HG02943 (cell line): ENCODE measurements around the gene MUC20.

ENCODE experiments used
- ATAC-seq: cut with Tn5 transposase; IDR thresholded peaks from one replicate; pipeline ENCODE4 v1.9.1; 2021; ENCODE audit warnings: mild to moderate bottlenecking, low read depth, moderate library complexity; ENCODE audit not compliant: unreplicated experiment

MUC20 gene

DNA sequence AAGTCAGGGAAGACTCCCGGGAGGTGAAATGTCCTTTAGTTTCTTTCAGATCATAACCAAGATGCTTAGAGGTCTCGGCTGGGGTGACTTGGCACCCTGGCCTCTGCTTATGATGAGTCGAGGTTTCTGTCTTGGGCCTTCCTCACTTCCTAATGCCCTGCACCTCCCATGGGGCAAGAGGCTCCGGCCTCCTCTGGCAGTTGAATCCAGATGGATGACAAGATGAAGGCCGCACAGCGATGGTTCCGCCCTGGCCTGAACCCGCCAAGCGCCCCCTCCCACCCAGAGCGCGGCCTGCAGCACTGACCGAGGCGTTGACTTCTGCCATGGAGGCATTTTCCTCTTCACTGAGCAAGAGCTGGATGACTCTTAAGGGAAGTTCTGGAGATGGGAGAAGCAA, 31.3 kb downstream of the MUC20 start:
- ATAC-seq, result no peak

DNA sequence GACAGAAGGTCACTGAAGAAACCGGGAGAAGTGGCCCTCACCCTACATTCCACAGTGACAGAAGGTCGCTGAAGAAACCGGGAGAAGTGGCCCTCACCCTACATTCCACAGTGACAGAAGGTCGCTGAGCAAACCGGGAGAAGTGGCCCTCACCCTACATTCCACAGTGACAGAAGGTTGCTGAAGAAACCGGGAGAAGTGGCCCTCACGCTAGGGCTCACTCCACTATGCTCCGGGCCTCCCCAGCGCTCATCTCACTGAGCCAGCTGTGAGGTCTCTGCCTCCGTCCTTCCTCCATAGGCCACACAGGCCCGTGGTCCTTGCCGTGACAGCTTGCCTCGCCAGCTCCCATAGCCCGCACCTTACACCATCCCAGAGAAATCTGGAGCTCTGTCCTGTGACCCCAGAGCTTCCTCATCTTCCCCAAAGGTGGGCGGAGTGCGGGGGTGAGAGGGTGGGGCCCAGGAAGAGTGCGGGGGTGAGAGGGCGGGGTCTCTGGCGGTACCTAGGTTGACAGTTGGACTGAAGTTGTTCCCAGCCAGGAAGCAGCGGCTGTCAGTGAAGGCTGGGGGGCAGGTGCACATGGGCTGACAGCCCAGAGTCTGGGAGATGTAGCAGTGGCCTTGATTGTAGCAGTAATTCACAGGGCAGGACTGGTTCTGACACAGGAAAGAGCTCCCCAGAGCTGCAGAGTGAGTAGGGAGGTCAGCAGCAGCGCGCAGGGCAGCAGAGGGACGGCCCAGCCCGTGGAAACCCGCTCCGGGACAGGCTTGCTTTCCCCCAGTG, 32.0 kb downstream of the MUC20 start:
- no peak for ATAC-seq

DNA sequence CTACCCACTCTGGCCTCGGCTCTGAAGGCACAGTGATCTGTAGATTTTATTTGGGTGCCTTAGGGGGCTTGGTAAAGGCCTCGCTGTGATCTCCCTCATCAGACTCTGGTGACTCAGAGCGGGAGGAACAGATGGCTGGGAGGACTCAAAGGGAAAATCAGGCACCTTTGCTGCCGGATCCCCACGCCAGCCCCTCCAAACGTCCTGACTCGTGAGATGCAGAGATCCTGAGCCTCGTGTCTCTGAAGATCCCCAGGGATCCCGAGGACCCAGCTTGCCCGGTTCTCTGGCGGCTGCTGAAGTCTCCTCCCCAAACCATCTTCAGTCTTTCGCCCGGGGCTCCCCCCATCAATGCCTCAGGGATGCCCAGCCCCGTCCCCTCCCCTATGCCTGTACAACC, 32.8 kb downstream of the MUC20 start:
- no peak for ATAC-seq

DNA sequence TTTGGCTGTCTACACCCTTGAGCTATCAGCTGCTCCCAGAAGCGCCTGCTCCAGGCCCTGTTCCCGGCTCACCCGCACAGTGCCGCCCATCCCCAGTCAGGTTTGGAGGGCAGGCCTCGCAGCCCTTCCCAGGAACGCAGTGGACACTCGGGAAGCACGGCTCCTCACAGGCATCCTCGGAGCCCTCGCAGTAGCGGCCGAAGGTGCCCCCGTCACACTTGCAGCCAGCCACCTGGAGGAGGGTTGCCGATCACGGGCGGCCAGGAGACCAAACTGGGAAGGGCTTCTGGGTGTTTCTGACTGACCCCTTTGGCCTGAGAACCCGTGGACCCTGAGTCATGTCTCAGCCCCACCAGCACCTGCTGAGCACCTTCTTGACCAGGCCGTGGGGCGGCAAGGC, 33.4 kb downstream of the MUC20 start:
- no peak for ATAC-seq

DNA sequence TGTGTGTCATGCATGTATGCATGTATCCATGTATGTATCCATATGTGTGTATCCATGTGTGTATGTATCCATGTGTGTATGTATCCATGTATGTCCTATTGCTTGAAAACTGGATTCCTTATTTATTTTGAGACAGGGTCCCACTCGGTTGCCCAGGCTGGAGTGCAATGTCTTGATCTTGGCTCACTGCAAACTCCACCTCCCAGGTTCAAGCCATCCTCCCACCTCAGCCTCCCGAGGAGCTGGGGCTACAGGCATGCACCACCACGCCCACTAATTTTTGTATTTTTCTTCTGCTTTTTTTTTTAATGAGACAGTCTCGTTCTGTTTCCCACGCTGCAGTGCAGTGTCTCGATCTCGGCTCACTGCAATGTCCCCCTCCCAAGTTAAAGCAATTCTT, 34.1 kb downstream of the MUC20 start:
- no peak for ATAC-seq

DNA sequence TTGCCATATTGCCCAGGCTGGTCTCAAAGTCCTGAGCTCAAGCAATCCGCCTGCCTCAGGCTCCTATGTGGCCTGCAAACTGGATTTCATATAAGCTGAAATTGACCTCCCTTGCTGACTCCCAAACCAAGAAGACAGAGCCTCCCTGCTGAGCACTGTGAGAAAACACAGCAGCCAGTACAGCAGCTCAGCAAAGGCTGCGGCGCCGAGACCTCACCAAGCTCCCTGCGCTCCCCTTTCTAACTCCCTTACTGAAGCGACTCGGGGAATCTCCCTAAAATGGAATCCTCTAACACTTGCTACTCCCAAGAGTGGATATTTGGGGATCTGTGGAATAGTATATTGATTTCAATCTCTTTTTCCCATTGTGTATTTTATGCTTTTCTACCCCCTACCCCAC, 34.6 kb downstream of the MUC20 start:
- no peak for ATAC-seq

DNA sequence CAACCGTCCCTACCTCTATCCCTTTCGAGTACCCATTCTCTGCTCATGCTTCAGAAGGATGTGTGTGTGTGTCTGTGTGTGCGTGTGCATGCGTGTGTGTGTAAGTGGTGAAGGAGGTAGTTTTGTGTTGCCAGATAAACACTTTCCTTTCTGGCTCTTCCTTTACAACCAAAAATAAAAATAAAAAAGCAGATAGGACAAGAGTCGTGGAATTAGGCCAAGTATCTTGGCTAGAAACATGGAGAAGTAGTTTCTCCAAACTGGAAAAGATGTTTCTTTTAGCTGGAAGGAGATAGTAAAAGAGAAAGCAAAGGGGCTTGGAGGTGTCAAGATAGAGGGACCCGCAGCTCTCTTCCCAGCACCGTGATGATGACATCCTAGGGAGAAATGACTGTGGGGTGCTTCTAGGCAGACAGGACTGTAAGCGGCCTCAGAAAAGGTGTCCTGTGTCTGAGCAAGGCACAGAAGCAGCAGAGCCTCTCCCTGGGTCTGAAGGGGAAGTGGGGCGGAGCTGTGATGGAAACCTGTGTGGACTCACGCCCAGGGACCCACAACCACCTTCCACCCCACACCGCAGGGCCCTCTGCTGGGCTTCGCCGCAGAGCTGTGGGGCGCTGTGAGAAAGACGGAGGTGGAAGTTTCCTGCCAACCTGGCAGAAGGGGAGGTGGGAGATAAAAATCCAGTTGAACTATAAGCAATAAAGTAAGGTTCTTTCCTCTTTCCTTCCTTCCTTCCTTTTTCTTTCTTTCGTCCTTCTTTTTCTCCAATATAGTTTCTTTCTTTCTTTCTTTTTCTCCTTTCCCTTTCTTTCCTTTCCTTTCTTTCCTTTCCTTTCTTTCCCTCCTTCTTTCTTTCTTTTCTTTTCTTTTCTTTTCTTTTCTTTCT, 35.3 kb downstream of the MUC20 start:
- no peak for ATAC-seq

DNA sequence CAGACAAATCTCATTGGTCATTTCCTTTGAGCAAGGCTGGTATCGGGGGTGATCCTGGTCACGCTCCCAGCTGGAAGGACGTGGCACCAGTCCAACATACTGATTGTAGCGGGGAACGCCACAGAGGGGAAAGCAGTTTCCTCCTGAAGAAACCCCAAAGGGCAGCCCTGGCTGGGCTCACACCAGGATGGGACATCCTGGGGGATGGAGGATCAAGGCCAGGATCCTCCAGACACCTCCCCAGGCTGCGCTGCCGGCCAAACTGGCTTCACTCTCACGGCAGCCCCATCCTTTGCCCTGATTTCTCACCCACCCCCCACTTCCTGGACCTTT, 36.6 kb downstream of the MUC20 start:
- no peak for ATAC-seq

DNA sequence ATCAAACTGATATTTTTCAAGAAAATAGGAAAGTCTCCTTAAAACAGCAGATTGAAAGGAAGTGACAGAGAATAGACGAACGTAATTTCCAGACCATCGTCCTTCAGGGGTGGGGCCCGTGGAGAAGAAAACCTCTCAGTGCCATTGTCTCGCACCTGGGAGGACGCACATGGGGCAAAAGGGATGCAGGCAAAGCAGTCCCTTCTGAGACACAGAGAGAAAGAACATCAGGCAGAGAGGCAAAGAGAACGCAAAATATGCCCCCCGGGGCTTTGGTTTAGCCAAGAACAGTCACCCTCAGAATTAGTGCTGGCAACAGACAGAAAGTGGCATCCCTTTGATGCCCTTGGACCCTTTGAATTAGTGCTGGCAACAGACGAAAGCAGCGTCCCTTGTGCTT, 37.0 kb downstream of the MUC20 start:
- ATAC-seq, result no peak

DNA sequence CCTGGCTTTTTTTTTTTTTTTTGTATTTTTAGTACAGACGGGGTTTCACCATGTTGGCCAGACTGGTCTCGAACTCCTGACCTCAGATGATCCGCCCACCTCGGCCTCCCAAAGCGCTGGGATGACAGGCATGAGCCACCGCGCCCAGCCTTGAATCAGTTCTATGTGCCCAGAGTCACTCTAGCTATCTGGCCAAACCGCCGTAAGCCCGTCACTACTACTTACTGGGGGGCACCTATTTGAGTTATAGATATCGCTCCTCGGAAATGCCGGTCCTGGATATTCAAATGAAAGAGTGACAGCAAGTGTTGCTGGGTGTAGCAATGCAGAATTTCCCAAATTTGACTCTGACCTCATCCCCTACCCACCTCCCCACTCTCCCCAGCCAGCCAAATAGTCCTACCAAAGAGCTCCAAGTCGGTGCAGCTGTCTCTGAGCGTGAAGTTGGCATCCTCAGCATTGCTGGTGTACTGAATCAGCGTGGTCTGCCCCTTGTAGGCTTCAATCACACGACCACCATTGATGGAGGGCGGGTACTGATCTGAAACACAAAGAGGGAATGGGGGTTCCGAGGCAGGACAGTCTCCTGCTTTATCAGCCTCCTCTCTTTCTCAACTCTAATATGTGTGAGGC, 38.1 kb downstream of the MUC20 start:
- no peak for ATAC-seq

DNA sequence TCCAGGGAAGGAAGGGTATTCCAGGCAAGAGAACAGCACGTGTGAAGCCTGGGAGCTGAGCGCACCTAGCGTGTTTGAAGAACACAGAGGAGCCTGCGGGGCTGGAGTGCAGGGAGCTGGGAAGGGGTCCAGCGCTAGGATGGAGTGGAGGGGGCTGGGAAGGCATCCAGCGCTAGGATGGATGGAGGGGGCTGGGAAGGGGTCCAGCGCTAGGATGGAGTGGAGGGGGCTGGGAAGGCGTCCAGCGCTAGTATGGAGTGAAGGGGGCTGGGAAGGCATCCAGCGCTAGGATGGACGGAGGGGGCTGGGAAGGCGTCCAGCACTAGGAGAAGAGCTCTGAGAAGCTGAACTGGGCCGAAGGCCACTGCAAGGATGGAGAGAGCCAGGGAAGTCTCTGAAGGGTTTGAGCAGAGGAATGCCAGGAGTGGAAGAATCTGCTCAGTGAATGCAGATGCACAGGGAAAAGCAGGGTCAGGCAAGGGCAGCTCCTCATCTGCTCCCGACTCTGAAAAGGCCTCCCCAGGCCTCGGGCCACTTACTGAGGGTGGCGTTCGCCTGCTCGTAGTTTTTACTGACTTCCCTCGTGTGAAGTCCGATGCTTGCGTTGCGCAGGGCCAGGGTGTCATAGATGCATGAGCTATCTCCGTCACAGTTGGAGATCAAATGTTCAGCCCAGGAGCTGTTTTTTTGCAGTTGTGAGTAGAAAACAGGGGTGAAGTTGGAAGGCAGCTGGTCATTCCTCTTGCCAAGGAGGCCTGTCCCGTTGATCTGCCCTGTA, 39.8 kb downstream of the MUC20 start:
- ATAC-seq, result no peak

DNA sequence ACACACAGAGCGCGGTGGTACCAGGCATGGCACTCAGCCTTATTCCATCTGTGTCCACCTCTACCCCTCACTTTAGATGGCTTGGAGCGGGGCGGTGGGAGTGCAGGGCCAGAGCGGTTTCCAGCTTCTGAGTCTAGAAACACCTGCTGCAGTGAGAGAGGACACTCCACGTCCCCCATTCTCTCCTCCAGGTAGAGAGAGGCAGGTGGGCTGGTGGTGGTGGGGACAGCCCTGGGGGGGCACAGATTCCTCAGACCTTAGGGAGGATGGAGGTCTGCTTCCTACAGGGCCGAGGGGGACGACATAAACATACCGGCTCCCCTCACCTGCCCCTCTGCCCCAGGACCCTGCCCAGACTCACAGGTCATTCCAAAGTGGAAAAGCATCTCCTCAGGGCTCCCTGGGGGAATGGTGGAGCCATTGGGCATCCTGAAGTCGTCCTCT, 40.4 kb downstream of the MUC20 start:
- ATAC-seq, result no peak

DNA sequence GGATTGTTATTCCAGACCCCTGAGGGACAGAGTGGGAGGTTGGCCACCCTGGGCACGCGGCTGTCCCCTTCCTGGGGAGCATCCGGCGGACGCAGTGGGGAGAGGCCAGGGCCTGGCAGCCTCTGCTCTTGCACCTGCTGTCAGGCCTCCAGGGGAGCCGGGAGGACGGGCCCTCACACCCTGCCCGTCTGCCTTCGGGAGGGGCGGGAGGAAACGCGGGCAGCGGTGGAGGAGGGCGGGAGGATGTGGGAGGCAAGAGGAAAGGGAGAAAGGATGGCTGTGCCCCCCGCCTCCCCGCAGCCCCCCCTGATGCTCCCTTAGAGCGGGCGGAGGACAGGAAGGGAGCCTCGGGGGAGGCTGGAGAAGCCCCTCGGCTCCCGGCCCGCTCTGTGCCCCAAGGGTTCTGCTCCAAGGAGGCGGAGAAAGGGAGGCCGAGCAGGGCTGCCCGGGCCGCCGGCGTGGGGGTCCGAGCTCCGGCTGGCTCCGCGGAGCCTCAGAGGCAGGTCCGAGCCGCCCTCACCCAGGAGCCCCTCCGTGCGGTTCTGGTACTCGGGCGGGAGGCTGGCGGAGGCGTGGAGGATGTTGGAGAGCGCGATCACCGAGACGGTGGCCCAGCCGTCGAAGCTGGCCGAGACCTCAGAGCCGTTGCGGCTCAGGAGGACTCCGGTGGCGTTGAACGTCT, 40.9 kb downstream of the MUC20 start:
- ATAC-seq, result no peak

DNA sequence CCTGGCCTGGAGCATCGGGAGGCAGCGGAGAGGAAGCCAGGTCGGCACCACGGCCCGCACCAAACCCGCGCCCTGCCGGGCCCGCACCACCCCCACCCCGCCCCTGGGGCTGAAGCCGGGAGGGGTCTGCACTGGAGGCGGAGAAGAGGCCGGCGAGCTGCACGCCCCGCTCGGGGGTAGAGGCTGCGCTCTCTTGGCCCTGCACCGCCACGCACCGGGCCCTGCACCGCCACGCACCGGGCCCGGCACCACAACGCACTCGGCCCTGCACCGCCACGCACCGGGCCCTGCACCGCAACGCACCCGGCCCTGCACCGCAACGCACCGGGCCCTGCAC, 41.4 kb downstream of the MUC20 start:
- no peak for ATAC-seq

DNA sequence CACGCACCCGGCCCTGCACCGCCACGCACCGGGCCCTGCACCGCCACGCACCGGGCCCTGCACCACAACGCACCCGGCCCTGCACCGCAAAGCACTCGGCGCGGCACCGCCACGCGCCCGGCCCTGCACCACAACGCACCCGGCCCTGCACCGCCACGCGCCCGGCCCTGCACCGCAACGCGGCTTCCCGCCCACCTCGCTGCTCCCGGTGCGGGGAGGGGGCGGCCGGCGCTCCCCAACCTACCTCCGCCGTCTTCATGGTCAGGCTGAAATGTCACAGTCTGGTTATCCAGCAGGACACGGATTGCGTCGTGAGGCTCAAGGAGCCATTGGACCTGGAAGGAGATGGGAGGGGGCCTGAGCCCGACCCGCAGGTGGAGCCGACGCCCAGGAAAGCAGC, 41.8 kb downstream of the MUC20 start:
- no peak for ATAC-seq

DNA sequence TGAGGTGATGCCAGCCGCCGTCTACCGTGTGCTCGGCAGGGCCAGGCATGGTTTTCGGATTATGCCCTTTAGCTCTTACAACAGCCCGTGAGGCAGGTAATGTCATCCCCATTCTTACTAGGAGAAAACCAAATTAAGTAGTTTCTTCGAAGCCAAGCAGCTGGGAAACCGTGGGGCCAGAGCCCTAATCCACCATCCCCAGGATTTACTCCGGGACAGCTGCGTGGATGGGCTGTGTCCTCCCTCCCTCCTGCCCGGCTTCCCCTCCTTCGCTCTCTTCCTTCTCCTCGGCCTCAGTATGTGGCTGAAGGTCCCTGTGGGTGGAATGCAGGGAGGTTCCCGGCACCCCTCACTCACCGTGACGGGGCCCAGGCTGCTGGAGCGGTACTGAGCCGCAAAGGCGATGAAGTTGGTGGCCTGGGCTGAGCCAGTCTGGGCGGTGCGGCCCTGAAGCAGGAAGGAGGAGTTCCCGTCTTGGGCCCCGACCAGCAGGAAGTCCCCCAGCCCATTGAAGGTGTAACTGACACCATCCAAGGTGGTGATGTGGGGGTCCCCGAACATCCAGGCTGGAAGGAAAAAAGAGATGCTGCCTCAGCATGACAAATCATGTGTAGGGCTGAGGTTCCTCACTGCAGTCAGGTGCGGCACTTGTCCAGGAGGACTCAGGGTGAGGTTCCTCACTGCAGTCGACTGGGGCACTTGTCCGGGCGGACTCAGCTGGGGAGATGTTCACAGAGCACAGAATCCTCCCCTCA, 42.5 kb downstream of the MUC20 start:
- ATAC-seq, result no peak

DNA sequence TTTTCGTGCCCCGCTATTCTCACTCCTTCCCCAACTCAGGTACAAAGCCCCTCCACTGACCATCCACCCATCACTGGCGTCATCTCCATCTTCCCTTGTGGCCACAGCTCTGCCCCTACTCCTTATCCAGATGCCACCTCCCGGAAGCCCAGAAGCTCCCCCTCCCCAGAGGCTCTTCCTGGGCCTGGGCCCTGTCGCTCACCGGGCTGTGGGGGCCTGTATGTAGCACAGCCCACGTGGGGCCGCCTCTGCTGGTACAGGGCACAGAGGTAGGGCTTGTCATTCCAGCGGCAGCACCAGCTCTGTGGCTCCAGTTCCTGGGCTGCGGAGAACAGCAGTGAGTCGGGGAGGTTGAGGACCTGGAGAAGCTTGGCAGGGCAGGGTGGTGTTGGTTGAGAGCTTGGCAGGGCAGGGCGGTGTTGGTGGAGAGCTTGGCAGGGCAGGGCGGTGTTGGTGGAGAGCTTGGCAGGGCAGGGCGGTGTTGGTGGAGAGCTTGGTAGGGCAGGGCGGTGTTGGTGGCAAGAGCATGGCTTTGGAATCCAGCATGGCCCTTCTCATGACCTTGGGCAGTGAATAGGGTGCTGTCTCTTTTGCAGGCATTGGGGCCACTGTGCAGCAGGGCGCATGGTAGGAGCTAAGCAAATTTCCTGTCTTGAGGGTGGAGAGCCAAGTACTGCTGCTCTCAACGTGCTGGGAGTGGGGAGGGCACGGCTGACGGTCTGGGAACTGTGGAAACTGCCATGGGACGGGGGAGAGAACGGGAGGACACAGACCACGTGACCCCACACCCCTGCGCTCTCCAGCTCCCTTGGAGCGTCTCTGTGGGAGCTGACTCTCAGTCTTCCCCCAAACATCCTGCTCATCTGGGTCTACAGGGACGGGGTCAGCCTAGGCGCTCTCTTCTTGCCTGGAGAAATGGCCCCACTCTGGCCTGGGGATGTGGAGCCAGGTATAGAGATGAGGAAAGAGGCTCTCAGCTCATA, 43.4 kb downstream of the MUC20 start:
- ATAC-seq, result no peak

DNA sequence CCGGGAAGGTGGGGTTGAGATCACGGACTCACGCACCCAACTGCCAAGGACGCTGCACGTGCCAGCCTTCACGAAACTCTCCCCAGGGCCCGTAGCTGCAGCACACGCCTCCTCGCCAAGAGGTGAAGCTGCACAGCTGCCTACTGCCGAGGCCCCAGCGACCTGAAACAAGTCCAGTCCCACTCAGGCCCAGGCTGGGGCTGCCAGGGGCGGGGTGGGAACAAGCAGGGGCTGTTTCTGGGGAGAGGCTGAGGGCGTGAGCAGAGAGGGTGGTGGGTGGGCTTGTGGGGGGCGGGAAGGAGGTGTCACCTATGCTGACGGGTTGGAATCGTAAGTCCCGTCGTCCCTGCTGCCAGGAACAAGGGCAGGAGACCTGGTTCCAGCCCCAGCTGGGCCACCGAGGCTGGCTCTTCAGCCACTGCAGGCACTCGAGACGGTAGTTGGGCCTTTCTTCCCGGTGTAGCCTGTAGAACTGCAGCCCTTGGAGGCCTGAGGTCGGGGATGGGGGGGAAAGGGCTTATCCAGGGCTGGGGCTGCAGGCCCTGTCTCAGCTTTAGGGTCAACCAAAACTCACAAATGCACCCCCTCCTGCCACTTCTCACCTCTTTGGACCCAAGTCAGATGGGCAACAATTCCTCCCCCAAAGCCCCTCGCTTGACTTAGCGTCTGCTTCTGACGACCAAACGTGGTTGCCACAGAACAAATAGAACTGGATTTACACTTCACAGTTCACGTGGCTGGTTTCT, 44.4 kb downstream of the MUC20 start:
- no peak for ATAC-seq
